ENCODE data around the gene PDE4D. TPM values are rescaled to one million over a fixed set of nuclear protein-coding genes. Genes with fewer than 3 reads are reported as not detected.

The PDE4D gene
- total and polyA plus RNA-seq, 2 of the 4 experiments (the other 2 are of a cell fraction): 1.4 to 7.9 TPM

GRCh38 chr5:59348189-59348588 lies 545.3 kb downstream of the PDE4D start:
- H3K4me2 ChIP-seq (ENCODE audit: low read depth, low read length): no peak overlapping the region
- H3K9me1 ChIP-seq (ENCODE audit: insufficient read depth, low read length): no peaks in the 10 kb centered on the region
- H3K18ac ChIP-seq (ENCODE audit: low read depth, low read length): no peak overlapping the region
- CTCF ChIA-PET: no interaction called here
- H2AK5ac ChIP-seq (ENCODE audit: low read depth, low read length): no peak overlapping the region
- H2BK15ac ChIP-seq (ENCODE audit: low read depth, low read length): no peak overlapping the region
- no peaks in the 10 kb centered on the region for H4K20me1 ChIP-seq (ENCODE audit: insufficient read depth, low read length)
- H4K8ac ChIP-seq (ENCODE audit: low read depth in 2 of 2, low read length in 2 of 2): no peak overlapping the region
- no TSS peak for BruUV-seq (replicated peaks)
- H2BK120ac ChIP-seq (ENCODE audit: low read depth, low read length): no peak overlapping the region
- no peak for DNase-seq
- POLR2A ChIA-PET (ENCODE audit: unreplicated experiment): no interaction called here
- H2BK20ac ChIP-seq (ENCODE audit: low read depth, low read length): no peak overlapping the region
- H3K27ac ChIP-seq (ENCODE audit: insufficient read depth, low read length): no peak overlapping the region
- H3K79me1 ChIP-seq (ENCODE audit: low read depth in 1 of 2, low read length in 2 of 2): no peaks in the 10 kb centered on the region
- dilution Hi-C loops (cut with HindIII; ENCODE audit: low sequenced_read_pairs, unreplicated experiment) (no loop called here), intact Hi-C loops (cut with micrococcal nuclease) (no loop called here), in situ Hi-C loops (cut with MboI; ENCODE audit: low sequenced_read_pairs) (no loop called here)
- no peak overlapping the region for H2BK5ac ChIP-seq (ENCODE audit: low read depth, low read length, poor library complexity, severe bottlenecking)
- no peak overlapping the region for H4K5ac ChIP-seq (ENCODE audit: low read depth, low read length)
- no peak overlapping the region for H2AK9ac ChIP-seq (replicated peaks; ENCODE audit: low read depth, low read length, poor library complexity)
- TF ChIP-seq, protein P1, sequence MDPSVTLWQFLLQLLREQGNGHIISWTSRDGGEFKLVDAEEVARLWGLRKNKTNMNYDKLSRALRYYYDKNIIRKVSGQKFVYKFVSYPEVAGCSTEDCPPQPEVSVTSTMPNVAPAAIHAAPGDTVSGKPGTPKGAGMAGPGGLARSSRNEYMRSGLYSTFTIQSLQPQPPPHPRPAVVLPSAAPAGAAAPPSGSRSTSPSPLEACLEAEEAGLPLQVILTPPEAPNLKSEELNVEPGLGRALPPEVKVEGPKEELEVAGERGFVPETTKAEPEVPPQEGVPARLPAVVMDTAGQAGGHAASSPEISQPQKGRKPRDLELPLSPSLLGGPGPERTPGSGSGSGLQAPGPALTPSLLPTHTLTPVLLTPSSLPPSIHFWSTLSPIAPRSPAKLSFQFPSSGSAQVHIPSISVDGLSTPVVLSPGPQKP (IDR thresholded peaks at IDR 0.05; ENCODE audit: borderline replicate concordance, low read depth, low read length): no peak
- TF ChIP-seq POLR2A (IDR thresholded peaks at IDR 0.05; ENCODE audit: low read depth, low read length): no peak
- TF ChIP-seq CHD1 (IDR thresholded peaks at IDR 0.05; ENCODE audit: low read depth, low read length): no peak
- no peak for TF ChIP-seq BHLHE40 (IDR thresholded peaks at IDR 0.05; ENCODE audit: low read depth, low read length)
- TF ChIP-seq MXI1 (IDR thresholded peaks at IDR 0.05; ENCODE audit: borderline replicate concordance, low read depth, low read length): no peak
- no peak for TF ChIP-seq RFX5 (IDR thresholded peaks at IDR 0.05; ENCODE audit: low read depth, low read length)
- TF ChIP-seq RCOR1 (IDR thresholded peaks at IDR 0.05; ENCODE audit: insufficient replicate concordance, low read length): no peak
- TF ChIP-seq MAZ (IDR thresholded peaks at IDR 0.05; ENCODE audit: borderline replicate concordance, low read depth, low read length): no peak
- TF ChIP-seq MAFK (IDR thresholded peaks at IDR 0.05; ENCODE audit: low read depth, low read length): no peak
- TF ChIP-seq, protein P2, sequence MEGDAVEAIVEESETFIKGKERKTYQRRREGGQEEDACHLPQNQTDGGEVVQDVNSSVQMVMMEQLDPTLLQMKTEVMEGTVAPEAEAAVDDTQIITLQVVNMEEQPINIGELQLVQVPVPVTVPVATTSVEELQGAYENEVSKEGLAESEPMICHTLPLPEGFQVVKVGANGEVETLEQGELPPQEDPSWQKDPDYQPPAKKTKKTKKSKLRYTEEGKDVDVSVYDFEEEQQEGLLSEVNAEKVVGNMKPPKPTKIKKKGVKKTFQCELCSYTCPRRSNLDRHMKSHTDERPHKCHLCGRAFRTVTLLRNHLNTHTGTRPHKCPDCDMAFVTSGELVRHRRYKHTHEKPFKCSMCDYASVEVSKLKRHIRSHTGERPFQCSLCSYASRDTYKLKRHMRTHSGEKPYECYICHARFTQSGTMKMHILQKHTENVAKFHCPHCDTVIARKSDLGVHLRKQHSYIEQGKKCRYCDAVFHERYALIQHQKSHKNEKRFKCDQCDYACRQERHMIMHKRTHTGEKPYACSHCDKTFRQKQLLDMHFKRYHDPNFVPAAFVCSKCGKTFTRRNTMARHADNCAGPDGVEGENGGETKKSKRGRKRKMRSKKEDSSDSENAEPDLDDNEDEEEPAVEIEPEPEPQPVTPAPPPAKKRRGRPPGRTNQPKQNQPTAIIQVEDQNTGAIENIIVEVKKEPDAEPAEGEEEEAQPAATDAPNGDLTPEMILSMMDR (conservative IDR thresholded peaks at IDR 0.05; ENCODE audit: low read depth, low read length): no peak
- TF ChIP-seq NFE2L2 (IDR thresholded peaks at IDR 0.05; ENCODE audit: low read depth, low read length): no peak
- TF ChIP-seq CEBPB (IDR thresholded peaks at IDR 0.05; ENCODE audit: low read depth, low read length): no peak
- no peak for TF ChIP-seq RAD21 (IDR thresholded peaks at IDR 0.05; ENCODE audit: low read length)
- no peak for TF ChIP-seq SMC3 (IDR thresholded peaks at IDR 0.05; ENCODE audit: low read depth, low read length)
- no peak for TF ChIP-seq FOS (IDR thresholded peaks at IDR 0.05; ENCODE audit: low read depth, low read length)
- TF ChIP-seq, protein P3, sequence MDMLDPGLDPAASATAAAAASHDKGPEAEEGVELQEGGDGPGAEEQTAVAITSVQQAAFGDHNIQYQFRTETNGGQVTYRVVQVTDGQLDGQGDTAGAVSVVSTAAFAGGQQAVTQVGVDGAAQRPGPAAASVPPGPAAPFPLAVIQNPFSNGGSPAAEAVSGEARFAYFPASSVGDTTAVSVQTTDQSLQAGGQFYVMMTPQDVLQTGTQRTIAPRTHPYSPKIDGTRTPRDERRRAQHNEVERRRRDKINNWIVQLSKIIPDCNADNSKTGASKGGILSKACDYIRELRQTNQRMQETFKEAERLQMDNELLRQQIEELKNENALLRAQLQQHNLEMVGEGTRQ (IDR thresholded peaks at IDR 0.05; ENCODE audit: low read depth, low read length): no peak
- H2AFZ ChIP-seq (replicated peaks; ENCODE audit: low read length, poor library complexity): no peak overlapping the region
- H3K9ac ChIP-seq (ENCODE audit: low read depth, low read length): no peak overlapping the region
- H3K14ac ChIP-seq (replicated peaks; ENCODE audit: low read depth, low read length): no peak overlapping the region
- H3K4me3 ChIP-seq (ENCODE audit: insufficient read depth, low read depth, low read length): no peak overlapping the region
- no peak for ATAC-seq (ENCODE audit: low read depth)
- H3K9me3 ChIP-seq (ENCODE audit: control insufficient read depth, insufficient read depth, low read length): no peaks in the 10 kb centered on the region
- H3K4me1 ChIP-seq (ENCODE audit: control insufficient read depth, insufficient read depth, low read length): no peaks in the 10 kb centered on the region
- no peaks in the 10 kb centered on the region for H3K36me3 ChIP-seq (ENCODE audit: control insufficient read depth, insufficient read depth, low read length)
- H3K23ac ChIP-seq (ENCODE audit: low read depth, low read length): no peak overlapping the region
- H3K27me3 ChIP-seq (ENCODE audit: control insufficient read depth, insufficient read depth, low read length): no peaks in the 10 kb centered on the region
- H3K56ac ChIP-seq (ENCODE audit: extremely low read depth, insufficient read depth, low read length): no peak overlapping the region
- H3K4ac ChIP-seq (ENCODE audit: low read depth, low read length): no peak overlapping the region
- no peak overlapping the region for H4K91ac ChIP-seq (ENCODE audit: insufficient read depth, low read depth, low read length)

Data from IMR-90 (cell line).